T47D (cell line): ENCODE data around the gene SYT8.
"Not testable (repeated sequence)": the region's sequence is repeated elsewhere in the genome, so short reads cannot be mapped to it uniquely, and the experiment has no call there.

Experiments
- DNase-seq, 2 experiments: peaks; one replicate each; pipeline versions ENCODE4 v3.0.0 to v3.0.0-alpha.2; 2011 to 2012; ENCODE audit warnings: low read depth in 1 of 2, low spot score in 1 of 2
- JUND ChIP-seq: IDR thresholded peaks from 2 replicates; pipeline ENCODE4 v1.6.1; 2012; ENCODE audit warnings: low read depth
- in situ Hi-C: cut with HindIII; loops from 2 replicates; pipeline ENCODE4 v1.10.0; 2016; ENCODE audit warnings: low sequenced_read_pairs, low pct_unique_long_range_greater_than_20kb

Gene SYT8

GRCh38 chr11:1879342-1879940, 44.7 kb downstream of the SYT8 start:
- DNase-seq: no peak
- in situ Hi-C loops: no loop called here
- TF ChIP-seq JUND: no peak

DNA sequence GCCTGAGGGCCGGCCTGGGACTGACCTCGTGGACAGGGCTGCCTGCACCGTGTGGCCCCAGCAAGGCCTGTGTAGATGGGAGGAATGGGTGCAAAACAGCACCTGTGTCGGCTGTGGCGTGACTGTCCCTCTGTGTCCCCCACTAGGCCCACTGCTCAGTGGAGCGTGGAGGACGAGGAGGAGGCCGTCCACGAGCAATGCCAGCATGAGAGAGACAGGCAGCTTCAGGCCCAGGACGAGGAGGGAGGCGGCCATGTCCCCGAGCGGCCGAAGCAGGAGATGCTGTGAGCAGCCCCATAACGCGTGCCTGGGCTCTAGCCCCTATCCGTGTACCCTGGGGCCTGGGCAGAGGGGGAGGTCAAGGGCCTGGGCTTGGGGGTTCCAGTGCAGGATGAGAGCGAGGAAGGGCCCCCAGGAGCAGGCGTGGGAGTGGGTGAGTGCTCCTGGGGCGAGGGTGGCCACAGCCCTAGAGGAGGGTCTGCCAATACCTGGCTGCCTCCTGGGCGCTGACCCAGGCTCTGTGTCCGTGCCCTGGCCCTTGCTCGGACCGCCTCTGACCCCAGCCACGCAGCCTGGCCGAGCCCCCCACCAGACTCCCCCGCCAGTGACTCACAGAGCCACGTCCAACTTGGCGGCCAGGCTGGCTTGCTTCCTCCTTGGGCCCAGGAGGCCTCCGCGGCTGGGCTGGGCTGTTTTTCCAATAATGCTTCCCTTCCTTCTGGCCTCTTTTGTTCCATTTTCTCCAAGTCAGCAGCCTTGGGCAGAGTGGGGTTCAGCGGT, 45.3 kb downstream of the SYT8 start:
- in situ Hi-C loops: no loop called here
- TF ChIP-seq JUND: no peak
- no peak for DNase-seq

GRCh38 chr11:1880746-1881441, 46.1 kb downstream of the SYT8 start:
- no peak for DNase-seq
- in situ Hi-C loops: no loop called here
- no peak for TF ChIP-seq JUND

- DNase-seq: no peak
- TF ChIP-seq JUND: no peak
- in situ Hi-C loops: no loop called here
Measured at GRCh38 chr11:1881442-1882264, 46.9 kb downstream of the SYT8 start.

DNA sequence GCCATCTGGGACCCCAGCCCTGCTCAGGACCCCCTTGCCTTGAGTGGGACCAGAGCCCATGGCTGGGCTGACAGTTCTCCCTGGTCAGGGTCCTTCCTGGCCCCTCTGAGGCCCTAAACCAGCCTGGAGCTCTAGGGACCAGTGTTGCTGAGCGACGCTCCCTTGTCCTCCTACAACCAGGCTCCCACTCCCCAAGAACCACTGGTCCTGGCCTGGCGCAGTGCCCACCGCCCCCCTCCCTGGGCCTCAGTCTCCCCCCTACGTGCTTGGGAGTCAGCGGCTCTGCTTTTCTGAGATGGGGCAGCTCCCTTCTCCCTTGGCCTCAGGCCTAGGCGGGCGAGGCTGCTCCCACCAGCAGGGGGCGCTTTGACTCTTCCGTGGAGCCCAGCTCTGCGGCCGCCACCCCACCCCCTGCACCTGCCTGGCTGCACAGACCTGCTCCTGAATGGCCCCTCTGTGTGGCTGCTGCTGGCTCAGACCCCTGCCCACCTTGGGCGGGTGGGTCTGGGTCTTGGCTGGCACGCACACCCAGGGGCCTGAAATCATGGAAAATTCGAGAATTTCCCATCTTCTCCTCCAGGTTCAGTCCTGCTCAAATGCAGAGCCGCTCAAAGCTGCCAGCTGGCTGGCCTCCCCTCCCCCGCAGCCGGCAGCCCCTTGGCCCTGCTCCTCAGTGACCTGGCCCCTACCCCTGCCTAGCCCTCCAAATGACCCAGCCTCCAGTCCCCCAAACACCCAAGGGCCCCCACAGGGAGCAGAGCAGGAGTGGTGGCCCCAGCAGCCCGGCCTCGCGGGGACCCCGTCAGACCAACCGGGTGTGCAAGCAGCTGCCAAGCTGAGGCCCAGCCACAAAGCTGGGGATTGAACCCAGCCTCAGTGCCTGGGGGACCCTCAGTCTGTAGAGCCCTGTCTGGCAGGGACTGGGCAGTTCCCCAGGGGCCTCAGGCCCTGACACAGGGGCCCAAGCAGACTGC, 47.8 kb downstream of the SYT8 start:
- peak; percentile 77 to 86 for DNase-seq
- in situ Hi-C loops: no loop called here
- TF ChIP-seq JUND: no peak

GRCh38 chr11:1883346-1884302, 48.8 kb downstream of the SYT8 start:
- TF ChIP-seq JUND: no peak
- in situ Hi-C loops: no loop called here
- no peak for DNase-seq

DNA sequence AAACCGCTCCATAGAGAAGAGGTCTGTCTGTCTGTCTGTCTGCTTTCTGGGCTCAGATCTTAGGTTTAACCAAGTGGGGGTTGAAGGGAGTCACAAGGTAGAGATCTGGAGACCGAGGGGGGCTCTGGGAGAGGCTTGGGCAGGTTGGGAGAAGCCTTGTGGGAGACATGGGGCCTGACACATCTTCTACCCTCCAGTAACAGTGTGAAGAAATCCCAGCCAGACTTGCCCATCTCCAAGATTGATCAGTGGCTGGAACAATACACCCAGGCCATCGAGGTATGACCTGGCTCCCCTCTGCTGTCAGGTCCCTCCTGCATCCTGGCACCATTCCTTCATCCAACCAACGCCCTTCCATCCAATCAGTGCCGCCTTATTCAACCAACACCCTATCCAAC, 49.5 kb downstream of the SYT8 start:
- no peak for DNase-seq
- in situ Hi-C loops: no loop called here
- TF ChIP-seq JUND: no peak

DNA sequence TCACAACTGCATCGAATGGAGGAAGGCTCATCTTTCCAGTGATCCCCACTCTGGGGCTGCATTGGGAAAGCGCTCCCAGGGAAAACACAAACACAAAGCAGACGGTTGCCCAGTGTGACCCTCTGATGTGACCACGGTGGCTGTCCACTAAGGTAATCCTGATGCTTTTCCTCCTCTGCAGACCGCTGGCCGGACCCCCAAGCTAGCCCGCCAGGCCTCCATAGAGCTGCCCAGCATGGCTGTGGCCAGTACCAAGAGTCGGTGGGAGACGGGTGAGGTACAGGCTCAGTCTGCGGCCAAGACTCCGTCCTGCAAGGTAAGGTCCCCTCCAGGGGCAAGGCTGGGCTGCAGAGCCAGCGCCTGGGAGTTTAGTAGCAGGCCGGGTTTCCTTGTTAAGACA, 51.8 kb downstream of the SYT8 start:
- DNase-seq, in situ Hi-C loops: not testable (repeated sequence)
